Measurements from ENCODE around the gene CCDC92.

Gene CCDC92

GRCh38 chr12:123971770-123972456, 718 bp downstream of the CCDC92 start:
- no peak for DNase-seq

- no peak for DNase-seq
Measured at GRCh38 chr12:123971449-123971769, 1.2 kb downstream of the CCDC92 start.

- no peak for DNase-seq
Measured at GRCh38 chr12:123967121-123967586, 5.5 kb downstream of the CCDC92 start.

- DNase-seq: no peak
Measured at GRCh38 chr12:123966596-123966995, 6.0 kb downstream of the CCDC92 start.

- no peak for DNase-seq
Measured at GRCh38 chr12:123965382-123965781, 7.2 kb downstream of the CCDC92 start.

- no peak for DNase-seq
Measured at GRCh38 chr12:123963821-123964220, 8.8 kb downstream of the CCDC92 start.

GRCh38 chr12:123962513-123962912, 10.1 kb downstream of the CCDC92 start:
- DNase-seq: no peak

GRCh38 chr12:123961585-123962345, 10.9 kb downstream of the CCDC92 start:
- DNase-seq: no peak

- DNase-seq: no peak
Measured at GRCh38 chr12:123960856-123961255, 11.8 kb downstream of the CCDC92 start.

GRCh38 chr12:123960029-123960735, 12.4 kb downstream of the CCDC92 start:
- no peak for DNase-seq

- DNase-seq: no peak
Measured at GRCh38 chr12:123958876-123959275, 13.8 kb downstream of the CCDC92 start.

- DNase-seq: no peak
Measured at GRCh38 chr12:123958462-123958861, 14.2 kb downstream of the CCDC92 start.

GRCh38 chr12:123957196-123957595, 15.4 kb downstream of the CCDC92 start:
- DNase-seq: no peak

- no peak for DNase-seq
Measured at GRCh38 chr12:123956249-123956648, 16.4 kb downstream of the CCDC92 start.

- no peak for DNase-seq
Measured at GRCh38 chr12:123954647-123955350, 17.8 kb downstream of the CCDC92 start.

- no peak for DNase-seq
Measured at GRCh38 chr12:123952037-123952436, 20.6 kb downstream of the CCDC92 start.

GRCh38 chr12:123951467-123951866, 21.2 kb downstream of the CCDC92 start:
- DNase-seq: no peak

- no peak for DNase-seq
Measured at GRCh38 chr12:123950476-123951349, 21.9 kb downstream of the CCDC92 start.

GRCh38 chr12:123949770-123950165, 22.9 kb downstream of the CCDC92 start:
- no peak for DNase-seq

GRCh38 chr12:123948796-123949769, 23.5 kb downstream of the CCDC92 start:
- DNase-seq: no peak

- DNase-seq: no peak
Measured at GRCh38 chr12:123948401-123948795, 24.2 kb downstream of the CCDC92 start.

All from DMS153 (cell line).